Measurements from ENCODE around the gene HUNK. TPM values are rescaled to one million over a fixed set of nuclear protein-coding genes. Genes with fewer than 3 reads are reported as not detected.

HUNK gene
- total RNA-seq, 1 donor from 2014 or later = 41.9 TPM

DNA sequence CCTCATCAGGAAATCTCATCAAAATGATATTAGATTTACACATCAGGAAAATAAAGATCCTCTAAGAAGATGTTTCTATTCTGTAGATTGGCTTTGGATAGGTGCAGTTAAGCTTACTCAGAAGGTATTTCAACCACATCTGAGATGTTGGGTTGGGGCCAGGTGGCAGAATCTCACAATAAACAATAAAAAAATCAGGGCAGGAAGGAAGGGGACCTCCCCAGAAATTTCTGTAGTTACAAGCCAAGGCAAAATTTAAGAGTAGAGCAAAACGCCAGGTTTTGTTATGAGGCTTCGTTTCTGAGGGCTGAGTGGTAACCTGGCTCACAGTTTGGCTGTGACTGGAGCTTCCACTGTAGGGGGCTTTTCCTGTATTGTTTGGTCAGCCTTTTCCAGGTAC lies 84.8 kb downstream of the HUNK start:
- DNase-seq (ENCODE audit: low spot score, unreplicated experiment) = no peak
- no peaks in the 10 kb centered on the region for H3K4me1 Mint-ChIP-seq (ENCODE audit: low read depth)
- H3K4me3 Mint-ChIP-seq (ENCODE audit: low read depth) = no peak overlapping the region
- no peaks in the 10 kb centered on the region for H3K27me3 Mint-ChIP-seq
- H3K36me3 Mint-ChIP-seq (ENCODE audit: insufficient read depth) = peaks cover 48% of the 10 kb centered on the region
- TF ChIP-seq CTCF (IDR thresholded peaks at IDR 0.05; ENCODE audit: unreplicated experiment) = no peak
- peaks cover 5% of the 10 kb centered on the region for H3K9me3 Mint-ChIP-seq (ENCODE audit: low read depth)
- no peak overlapping the region for H3K27ac Mint-ChIP-seq

DNA sequence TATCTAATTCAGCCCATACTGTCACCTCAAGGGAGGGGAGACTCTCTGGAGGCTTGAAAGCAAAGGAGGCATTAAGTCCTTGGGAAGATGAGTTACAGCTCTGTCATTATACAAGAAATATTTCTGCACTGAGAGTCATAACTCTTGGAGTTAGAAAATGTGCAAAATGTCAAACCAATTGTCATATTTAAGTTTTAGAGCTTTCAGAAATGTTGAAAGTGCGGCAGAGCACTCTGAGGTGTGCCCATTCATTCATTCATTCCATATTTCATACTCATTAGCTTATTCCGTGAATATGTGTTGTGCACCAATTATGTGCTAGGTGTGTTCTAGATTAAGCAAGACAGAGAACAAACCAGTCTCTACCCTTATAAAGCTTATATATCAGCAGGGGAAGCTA lies 87.1 kb downstream of the HUNK start:
- TF ChIP-seq CTCF (IDR thresholded peaks at IDR 0.05; ENCODE audit: unreplicated experiment) = no peak
- Mint-ChIP-seq H3K27me3 (no peaks in the 10 kb centered on the region), H3K4me1 (ENCODE audit: low read depth) (no peaks in the 10 kb centered on the region), H3K27ac (no peak overlapping the region), H3K4me3 (ENCODE audit: low read depth) (no peak overlapping the region), H3K9me3 (ENCODE audit: low read depth) (peaks cover 5% of the 10 kb centered on the region), H3K36me3 (ENCODE audit: insufficient read depth) (peaks cover 48% of the 10 kb centered on the region)
- no peak for DNase-seq (ENCODE audit: low spot score, unreplicated experiment)

DNA sequence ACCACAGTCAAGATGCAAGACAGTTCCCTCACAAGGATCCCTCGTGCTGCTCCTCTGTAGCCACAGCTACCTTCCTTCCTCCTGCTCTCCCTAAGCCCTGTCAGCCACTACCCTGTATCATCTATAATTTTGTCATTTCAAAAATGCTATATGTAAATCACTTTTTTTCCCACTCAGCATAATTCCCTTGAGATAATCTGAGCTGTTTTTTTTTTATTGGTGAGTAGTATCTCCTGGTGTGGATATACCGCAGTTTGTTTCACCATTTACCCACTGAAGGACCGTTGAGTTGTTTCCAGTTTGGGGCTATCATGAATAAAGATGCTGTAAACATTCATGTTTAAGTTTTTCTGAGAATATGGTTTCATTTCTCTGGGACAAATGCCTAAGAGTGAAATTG lies 88.2 kb downstream of the HUNK start:
- Mint-ChIP-seq H3K4me1 (ENCODE audit: low read depth) (no peaks in the 10 kb centered on the region), H3K27ac (no peak overlapping the region), H3K27me3 (no peaks in the 10 kb centered on the region), H3K36me3 (ENCODE audit: insufficient read depth) (peaks cover 45% of the 10 kb centered on the region), H3K9me3 (ENCODE audit: low read depth) (peaks cover 5% of the 10 kb centered on the region), H3K4me3 (ENCODE audit: low read depth) (no peak overlapping the region)
- no peak for TF ChIP-seq CTCF (IDR thresholded peaks at IDR 0.05; ENCODE audit: unreplicated experiment)
- DNase-seq (ENCODE audit: low spot score, unreplicated experiment) = no peak

DNA sequence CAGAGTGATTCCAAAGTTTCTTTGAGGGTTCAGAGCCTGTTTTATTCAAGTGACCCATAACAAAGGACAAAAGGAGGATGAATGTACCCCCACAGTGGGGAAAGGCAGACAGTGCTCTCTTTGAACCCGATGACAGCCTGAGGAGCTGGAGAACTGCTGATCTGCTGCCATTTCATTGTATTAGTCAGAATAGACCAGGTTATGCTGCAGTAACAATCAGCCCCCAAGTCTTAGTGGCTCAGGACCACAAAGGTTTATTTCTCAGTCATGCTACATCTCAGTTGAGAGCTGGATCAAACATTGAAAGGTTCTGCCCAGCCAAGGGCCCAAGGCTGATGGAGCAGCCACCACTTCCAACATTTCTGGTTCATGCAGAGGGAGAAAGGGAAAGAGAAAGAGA lies 88.9 kb downstream of the HUNK start:
- peaks cover 1% of the 10 kb centered on the region for H3K4me1 Mint-ChIP-seq (ENCODE audit: low read depth)
- peaks cover 42% of the 10 kb centered on the region for H3K36me3 Mint-ChIP-seq (ENCODE audit: insufficient read depth)
- DNase-seq (ENCODE audit: low spot score, unreplicated experiment) = no peak
- no peak for TF ChIP-seq CTCF (IDR thresholded peaks at IDR 0.05; ENCODE audit: unreplicated experiment)
- H3K27me3 Mint-ChIP-seq = no peaks in the 10 kb centered on the region
- H3K4me3 Mint-ChIP-seq (ENCODE audit: low read depth) = no peak overlapping the region
- H3K27ac Mint-ChIP-seq = no peak overlapping the region
- H3K9me3 Mint-ChIP-seq (ENCODE audit: low read depth) = peaks cover 5% of the 10 kb centered on the region

DNA sequence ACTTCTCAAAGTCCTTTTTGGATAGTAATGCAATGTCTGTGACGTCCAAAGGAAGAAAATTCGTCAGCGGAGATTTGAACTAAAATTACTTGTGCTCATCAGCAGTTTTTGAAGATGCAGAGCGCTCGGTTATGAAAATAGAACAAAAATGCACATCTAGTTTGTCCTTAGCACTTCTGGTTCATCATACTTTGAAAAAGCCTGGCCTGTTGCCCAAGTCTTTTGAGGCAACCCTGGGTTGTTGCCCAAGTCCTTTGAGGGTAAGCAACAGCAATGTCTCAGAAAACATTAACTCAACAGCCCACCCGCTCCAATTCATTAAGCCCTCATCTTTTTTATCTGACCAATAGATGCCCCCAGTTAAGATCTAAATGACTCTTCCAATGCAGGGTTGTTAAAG lies 91.9 kb downstream of the HUNK start:
- H3K9me3 Mint-ChIP-seq (ENCODE audit: low read depth) = peaks cover 5% of the 10 kb centered on the region
- no peaks in the 10 kb centered on the region for H3K27me3 Mint-ChIP-seq
- DNase-seq (ENCODE audit: low spot score, unreplicated experiment) = no peak
- H3K36me3 Mint-ChIP-seq (ENCODE audit: insufficient read depth) = peaks cover 33% of the 10 kb centered on the region
- no peak overlapping the region for H3K4me3 Mint-ChIP-seq (ENCODE audit: low read depth)
- H3K4me1 Mint-ChIP-seq (ENCODE audit: low read depth) = peaks cover 3% of the 10 kb centered on the region
- no peak overlapping the region for H3K27ac Mint-ChIP-seq
- TF ChIP-seq CTCF (IDR thresholded peaks at IDR 0.05; ENCODE audit: unreplicated experiment) = no peak

Data from progenitor cell of endocrine pancreas (in vitro differentiated cells).